Dermis blood vessel endothelial cell (primary cell): ENCODE data around the gene PRPF38B. TPM values are rescaled to one million over a fixed set of nuclear protein-coding genes. Genes with fewer than 3 reads are reported as not detected.
"Not testable (repeated sequence)": the region's sequence is repeated elsewhere in the genome, so short reads cannot be mapped to it uniquely, and the experiment has no call there.

ENCODE experiments used
- DNase-seq: peaks from one replicate; pipeline ENCODE4 v3.0.0; 2010
- total RNA-seq: library from RNA; depleted of rRNA; stranded (reverse); fragments of >200 nt; gene quantifications from 2 replicates; pipeline ENCODE4 v1.2.3, GENCODE V29; 2014

The PRPF38B gene
- total RNA-seq, 1 donor from 2014 or later, result 14.3 TPM

DNA sequence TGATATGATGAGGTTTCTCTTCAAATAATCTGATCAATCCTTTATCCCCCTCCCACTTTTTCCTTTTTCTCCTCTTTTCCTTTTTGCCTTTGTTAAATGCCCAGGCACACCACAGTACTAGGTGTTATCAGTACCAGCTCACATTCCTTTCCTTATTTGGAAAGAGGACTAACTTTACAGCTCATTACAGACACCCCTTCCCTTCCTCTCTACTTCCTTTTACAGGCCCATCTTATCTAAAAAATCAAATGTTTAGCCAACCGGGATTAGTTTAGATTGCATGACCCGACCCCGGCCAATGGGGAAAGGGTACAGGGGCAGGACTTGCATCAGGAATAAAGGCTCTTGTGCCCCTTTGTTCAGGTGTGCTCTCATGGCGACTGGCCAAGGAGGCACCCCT, 10.4 kb upstream of the PRPF38B start:
- DNase-seq, result not testable (repeated sequence)

DNA sequence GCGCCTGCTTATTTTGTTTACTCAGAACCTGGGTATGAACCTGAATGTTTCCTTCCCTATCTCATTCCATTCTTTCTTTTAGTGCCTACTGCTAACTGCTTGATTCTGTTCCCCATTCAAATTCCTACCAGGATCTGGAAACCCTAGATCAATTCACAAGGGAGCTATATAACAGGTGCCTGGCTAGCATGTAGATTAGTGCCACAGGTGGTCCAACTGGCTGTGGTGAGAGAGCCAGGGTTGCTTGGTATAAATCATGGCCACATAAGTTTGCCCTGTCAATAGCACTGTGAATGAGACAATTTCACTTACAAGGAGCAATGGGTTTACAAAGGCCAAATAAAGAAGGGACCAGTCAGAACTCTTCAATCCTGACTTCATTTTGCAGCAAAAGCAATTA, 6.6 kb upstream of the PRPF38B start:
- no peak for DNase-seq

DNA sequence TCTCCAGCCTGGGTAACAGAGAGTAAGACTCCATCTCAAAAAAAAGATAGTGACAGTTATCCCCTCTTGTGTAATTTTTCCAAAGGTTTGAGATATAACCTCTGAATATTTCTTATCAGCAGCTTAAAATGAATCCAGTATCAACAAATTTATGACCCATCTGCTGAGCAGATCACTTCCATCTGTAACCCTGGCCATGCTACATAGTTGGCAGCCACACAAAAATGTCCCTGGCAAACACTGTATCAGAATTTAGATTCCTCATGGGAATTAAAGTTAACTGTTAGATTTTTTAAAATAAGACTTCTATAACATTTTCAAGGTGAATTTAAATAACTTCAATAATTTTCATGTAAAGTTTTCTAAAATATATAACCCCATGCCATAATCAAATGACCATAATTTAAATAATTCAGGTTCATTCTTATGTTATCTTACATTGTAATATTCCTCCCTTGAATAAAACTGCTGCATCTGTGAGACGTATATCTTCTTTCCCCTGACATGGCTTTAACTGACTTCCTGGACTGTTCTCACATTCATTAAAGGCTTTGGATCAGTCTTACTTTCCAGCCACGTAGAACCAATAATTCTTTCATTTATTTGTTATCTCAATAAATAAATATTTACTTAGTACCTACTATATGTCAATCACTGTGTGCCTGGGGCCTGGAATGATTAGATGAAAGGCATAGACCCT, 5.3 kb upstream of the PRPF38B start:
- DNase-seq, result no peak

DNA sequence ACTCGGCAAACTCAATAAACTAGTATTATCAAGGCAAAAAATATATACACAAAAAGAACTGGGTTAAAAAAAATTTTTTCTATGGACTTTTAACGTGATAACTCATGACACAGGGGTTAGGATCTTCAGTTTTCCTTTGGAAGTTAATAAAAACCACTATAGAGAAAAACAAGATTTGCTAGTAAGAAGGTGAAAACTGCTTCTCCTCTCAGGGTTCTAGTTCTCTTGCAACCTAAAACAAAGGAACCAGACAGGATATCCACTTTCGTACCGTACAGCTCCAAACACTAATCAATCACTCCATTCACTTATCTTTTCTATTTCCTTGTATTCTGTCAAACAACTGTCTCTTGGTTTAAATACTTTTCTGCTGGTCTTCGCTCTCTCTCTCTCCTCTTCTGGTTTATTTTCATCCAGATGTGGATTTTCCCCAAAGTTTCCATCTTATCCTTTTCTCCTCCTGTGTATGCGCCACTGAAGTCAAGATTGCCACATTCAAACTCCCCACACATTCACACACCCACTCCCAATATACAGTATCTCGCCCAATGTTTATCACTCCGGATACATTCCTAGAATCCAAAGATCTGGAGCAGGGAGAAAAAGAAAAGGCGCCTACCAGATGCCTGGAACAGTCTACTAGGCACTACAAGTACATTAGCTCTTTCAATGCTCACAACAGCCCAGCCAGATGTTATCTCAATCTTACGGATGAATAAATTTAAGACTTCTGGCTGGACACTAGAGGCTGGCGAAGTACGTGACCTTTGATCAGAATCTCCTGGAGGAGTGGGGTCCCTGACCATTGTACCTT, 775 bp upstream of the PRPF38B start:
- DNase-seq, result no peak

DNA sequence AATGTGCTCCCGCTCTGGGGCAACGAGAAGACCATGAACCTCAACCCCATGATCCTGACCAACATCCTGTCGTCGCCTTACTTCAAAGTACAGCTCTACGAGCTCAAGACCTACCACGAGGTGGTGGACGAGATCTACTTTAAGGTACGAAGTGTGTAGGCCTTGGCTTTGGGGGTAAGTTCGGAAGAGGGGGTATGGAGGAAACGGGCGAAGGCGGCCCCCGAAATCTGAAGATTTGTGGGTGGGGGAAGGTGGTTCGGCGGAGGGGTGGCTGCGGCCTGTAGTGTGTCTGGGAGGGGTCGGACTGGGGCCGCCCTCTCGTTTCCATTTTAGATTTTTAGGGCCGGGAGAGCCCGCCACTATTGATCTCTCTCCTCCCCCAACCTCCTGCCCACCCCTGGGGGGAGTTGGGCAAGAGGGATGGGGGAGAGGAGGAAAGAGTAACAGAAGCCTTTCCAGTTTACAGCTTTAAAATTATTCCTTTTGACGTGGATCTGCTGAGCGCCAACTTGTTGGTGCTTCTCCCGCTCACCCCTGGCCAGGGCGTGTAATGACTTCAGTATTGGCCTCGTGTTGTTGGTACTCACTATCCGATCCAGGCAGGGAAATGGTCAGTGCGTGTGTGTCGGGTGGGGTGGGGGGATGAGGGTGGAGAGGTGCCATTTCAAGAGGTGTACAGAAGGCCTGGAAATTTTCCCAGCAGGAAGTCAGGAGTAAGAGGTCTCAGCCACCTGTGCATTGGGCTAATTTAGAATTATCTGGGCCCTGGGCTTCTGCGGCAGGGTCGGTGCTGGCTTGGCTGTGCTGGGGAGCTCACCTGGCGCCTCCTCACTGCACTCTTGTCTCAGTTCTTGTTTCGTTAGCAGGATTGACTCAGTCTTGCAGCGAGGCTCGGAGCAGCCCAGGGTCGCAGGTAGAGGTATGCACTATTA, 880 bp downstream of the PRPF38B start:
- peak; percentile 83 for DNase-seq

DNA sequence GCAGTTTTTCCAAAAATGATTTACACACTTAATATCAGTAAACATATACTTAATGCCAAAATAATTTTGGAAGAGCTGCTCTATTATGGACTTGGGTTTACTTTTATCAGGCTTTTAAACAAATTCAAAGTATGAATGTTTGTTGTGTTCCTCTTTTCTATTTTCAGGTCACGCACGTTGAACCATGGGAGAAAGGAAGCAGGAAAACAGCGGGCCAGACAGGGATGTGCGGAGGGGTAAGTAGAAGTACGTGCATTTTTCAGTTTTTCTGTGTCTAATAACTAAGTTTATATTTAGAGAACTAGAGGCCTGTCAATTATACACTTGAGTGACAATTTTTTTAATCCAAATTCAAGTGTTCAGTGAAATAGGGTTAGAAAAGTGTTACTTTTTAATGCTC, 3.4 kb downstream of the PRPF38B start:
- DNase-seq, result no peak

DNA sequence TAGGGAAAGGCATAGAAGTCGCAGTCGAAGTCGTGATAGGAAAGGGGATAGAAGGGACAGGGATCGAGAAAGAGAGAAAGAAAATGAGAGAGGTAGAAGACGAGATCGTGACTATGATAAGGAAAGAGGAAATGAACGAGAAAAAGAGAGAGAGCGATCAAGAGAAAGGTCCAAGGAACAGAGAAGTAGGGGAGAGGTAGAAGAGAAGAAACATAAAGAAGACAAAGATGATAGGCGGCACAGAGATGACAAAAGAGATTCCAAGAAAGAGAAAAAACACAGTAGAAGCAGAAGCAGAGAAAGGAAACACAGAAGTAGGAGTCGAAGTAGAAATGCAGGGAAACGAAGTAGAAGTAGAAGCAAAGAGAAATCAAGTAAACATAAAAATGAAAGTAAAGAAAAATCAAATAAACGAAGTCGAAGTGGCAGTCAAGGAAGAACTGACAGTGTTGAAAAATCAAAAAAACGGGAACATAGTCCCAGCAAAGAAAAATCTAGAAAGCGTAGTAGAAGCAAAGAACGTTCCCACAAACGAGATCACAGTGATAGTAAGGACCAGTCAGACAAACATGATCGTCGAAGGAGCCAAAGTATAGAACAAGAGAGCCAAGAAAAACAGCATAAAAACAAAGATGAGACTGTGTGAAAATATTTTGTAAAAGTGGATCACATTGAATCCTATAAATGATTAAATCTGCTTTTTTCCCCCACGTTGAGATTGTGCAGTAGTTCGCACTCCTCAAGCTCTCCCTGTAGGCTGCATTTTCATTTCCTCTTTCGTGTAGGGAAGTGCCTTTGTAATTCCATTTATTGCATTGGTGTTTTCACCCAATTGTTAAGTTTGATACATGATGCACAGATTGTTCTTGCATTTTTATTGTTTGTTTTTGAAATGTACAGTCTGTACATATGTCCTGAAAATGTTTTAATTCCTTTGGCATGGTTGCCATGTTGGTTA, 7.5 kb downstream of the PRPF38B start:
- no peak for DNase-seq

DNA sequence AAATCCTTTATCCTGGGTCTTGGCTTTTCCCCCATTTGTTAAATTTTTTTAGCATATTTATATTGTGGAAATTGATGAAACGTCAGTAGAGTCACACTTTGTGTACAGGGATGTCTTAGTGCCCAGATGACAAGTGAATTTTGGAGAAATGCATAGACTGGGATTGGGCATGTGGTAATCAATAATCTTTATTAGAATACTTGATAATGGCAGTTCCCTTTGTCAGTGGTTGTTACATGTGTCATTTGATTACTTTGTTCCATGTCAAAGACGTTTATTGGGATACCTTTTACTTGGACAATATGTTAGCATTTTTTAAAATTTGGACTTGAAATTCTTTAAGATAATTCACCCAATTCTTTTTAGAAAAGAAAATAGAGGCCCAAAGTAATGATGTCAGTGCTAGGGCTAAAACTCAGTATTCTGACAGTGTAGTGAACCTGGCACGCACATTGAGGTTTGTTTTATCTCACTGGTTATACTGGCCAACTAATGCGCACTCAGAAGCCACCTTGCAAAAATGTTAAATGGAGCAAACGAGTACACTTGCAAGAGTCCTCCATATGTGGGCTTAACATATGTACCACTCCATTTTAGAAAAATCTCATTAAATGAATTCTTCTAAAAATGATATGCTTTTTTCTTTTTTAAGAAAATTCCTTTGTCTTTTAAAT, 9.2 kb downstream of the PRPF38B start:
- no peak for DNase-seq

DNA sequence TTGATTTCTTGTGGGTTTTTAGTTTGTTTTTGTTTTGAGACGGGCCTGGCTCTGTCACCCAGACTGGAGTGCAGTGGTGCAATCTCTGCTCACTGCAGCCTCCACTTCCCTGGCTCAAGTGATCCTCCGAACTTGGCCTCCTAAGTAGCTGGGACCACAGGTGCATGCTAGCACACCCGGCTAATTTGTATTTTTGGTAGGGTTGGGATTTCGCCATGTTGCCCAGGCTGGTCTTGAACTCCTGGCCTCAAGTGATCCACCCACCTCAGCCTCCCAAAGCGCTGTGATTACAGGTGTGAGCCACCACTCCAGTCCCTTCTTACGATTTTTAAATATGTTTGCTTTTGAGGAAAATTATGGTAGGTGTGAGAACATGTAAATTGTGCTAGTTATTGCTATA, 10.0 kb downstream of the PRPF38B start:
- DNase-seq, result not testable (repeated sequence)

DNA sequence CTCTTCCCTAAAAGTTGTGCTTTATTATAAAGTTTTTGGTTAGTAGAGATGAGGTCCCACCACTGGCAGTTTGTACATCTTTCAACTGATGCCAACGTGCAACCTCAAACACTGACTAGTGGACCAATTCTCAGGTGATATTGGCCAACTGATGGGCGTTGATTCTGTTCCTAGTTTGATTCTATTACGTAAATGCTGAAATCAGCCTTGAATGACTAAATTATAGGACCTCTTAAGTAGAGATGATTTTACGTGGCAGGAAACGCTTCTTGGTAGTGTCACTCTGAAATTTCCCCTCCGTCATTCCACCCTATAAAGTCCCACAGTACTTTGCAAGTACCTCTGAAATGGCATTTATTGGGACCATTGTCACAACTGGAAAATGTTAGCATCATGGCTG, 11.8 kb downstream of the PRPF38B start:
- no peak for DNase-seq

DNA sequence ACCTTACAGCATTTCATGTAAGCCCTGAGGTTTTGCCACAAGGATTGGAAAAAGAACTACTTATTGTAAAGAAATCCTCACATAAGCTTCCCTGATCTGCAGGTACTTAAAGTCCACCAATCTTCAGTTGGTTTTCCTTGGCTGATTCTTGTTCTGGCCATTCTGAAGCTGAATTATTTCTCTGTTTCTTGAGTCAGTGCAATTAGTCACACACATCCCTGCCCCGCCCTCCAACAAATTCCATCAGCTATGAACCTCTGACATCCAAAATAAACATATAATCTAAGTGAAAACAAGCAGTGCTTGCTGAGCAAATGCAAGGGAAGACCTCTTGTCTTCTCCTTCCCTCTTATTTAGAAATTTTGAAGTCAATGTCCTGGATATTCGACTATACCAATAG, 12.4 kb downstream of the PRPF38B start:
- peak; percentile 49 for DNase-seq

DNA sequence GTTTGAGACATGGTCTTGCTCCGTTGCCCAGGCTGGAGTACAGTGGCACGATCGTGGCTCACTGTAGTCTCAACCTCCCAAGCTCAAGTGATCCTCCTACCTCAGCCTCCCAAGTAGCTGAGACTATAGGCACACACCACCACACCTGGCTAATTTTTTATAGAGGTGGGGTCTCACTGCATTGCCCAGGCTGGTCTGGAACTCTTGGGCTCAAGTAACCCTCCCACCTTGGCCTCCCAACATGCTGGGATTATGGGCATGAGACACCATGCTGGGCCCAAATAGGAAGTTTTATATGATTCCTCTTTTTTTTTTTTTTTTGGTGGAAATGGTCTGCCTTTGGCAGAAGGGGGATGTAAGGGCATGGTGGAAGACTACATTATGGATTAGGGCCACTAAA, 14.5 kb downstream of the PRPF38B start:
- no peak for DNase-seq

DNA sequence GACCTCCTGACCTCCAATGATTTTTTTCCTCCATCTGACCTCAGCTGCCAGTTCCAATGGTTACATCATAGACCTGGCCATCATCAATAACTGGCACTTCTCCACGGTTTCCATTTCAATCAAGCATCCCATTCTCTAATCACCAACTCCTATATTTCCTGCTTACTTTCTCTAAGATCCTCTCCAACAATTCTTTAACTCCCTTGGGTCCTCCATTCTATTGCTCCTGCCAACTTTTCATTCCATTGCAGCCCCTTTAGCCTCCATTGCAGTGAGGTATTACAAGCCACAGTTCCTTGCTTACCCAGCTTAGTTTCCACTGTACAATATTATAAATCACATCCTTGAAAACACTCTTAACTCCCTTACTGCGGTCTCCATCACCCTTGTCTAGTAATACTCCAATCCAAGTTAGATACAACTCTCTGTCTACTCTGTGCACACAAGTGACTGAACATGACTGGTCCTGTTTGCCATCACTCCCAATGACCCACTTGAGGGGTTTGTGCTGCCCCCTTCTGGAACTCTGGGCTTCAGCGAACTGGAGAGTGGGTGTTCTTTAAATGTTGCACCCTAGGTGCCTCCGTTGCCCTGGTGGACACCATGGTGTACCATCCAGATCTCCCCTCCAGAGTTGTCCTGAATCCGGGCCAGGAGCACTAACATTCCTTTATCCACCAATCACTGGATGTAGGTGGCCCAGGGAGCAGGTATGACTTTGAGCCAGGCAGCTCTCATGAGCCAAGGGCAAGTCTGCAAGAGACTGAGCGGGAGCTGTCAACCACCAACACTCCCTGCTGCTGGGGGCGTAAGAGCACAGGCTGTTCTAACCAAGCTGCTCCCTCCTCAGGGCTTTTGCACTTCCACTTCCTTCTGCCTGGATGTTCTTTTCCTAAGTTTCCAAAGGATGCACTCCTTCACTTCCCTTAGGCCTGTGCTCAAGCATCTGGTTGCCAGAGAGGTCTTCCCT, 16.9 kb downstream of the PRPF38B start:
- peak; percentile 18 for DNase-seq

DNA sequence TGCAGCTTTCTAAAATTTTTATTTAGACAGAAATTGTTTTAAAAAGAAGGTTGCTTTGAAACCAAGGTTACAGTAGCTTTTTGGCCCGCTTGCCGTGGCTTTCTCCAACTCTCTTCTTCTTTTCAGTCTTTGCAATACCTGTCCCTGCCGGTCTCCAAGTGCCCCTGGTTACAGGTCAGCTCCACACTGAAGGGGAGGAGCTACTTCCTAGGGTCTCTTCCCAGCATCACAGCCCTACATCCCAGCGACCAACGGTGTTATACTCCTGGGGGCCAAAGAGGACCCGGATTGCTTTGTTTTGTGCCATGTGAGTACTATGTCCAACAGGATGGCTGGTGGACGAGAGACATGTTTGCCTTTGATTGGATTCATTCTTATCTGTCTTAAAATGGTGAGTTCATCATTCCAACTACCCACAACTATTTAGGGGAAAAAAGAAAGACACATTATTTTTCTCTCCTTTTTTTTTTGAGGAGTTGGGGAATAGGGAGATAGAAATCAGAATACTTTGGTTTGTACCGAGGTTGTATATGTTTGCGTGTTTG, 20.6 kb downstream of the PRPF38B start, which contains the start of gene FNDC7:
Gene FNDC7, plus strand, starts transcription at position 303 of the 545 bp plus-strand sequence. Its CDS starts 26 bp downstream, at position 329.
- no peak for DNase-seq

DNA sequence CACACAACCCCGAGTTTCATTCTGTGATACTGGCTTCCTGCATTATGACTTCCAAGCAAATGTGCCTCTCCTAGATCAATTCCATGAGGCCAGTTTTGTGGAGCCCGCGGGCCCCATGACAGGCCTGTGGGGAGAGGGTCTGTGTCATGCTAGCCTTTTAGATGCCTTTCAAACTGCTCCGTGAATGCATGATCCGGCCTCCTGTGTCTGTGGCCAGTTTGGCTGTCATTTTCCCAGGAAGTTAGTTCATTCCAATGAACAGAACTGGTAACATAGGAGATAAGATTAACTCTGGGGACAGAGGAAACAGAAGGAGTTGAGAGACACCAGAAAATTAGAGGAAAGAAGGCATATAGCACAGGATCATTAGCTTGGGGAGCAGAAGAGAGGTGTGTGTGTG, 23.8 kb downstream of the PRPF38B start:
- no peak for DNase-seq

DNA sequence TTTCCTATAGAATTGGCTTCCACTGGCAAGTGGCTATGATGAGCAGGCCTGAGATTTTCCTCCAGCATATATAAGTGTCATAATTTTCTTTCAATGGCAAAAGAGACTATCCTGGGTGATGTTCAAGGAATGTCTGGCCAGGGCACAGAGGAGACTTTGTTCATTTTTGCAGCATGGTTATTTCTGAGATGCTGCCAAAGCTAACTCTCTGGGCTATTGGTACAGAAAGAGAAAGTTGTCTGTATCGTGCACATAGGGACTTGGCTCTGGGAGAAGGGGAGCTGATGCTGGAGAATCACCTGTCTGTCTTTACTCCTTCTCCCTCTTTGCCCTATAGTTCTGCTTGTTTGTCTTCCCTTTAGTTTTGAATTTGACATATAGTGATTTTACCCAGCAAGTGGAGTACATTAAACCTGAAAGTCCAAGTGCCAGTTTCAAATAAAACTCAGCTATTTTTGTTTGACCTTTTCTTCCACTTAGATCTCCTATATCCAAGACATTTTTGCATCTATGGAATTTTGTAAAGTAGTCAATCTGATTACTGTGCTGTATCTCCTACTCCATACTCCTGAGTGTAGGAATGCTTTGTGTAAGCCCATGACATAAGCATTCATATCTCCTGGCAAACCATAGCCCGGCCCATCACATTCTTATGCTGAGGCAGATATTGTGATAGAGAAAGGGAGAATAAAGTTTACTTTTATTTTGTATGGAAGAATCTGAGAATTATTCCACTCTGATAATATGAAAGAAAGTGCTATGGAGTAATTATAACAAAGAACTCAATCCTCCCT, 24.5 kb downstream of the PRPF38B start:
- no peak for DNase-seq

DNA sequence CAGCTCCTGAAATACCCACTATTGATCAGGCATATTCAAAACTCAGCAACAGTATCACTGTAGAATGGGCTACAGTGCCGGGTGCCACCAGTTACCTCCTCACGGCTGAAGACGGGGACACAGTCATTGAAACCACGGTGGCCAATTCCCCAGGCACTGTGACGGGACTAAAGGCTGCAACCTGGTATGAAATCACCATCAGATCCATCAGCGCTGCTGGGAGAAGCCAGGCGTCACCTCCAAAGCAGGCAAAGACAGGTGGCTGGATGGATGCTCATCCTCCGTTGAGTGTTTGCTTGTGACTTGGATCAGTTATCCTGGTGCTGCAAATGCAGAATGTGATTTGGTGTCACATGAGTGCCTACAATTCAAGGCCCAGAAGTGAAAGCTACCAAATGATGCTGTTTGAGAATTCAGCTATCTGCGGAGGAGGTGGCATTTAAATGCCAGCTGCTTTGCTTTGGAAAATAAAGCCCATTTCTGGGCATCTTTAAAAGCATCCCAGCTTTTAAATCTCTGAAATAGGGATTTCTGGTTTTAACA, 25.7 kb downstream of the PRPF38B start:
- no peak for DNase-seq

DNA sequence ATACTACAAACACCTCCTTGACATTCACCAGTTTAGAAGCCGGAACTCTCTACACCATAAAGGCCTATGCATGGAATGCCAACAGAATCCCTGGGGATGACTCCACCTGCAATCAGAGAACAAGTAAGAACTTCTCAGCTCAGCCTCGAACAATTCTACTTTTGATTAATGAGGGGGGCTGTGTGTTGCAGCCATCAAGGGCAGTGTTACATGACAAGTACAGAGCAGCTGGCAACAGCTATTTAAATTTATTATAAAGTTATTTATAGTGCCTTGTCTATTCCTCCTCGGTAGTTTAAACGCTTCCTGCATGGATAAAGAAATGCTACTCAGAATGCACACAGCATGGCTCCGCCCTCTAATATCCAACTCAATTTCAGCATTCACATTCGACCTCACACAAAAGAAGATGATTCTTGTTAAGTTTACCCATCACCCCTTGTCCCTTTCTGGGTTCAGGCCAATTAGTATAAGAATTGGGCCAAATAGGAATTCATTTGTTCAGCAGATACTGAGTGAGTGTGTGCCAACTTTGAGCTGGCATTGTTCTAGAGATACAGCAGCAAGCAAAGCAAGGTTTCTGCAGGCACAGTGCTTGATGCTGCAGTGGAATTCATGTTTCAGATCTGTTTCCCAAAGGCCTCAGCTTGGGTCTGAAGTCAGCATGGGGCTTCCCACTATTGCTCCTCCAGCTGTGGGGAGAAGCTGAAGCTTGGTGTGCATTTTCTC, 27.0 kb downstream of the PRPF38B start:
- no peak for DNase-seq
